Trophoblast cell (in vitro differentiated cells and primary cell): ENCODE measurements around the gene KIAA0513.

Experiments
- DNase-seq, 2 donors: peaks; one replicate each; pipeline ENCODE4 v3.0.0-alpha.2; 2016
- H2AFZ ChIP-seq: 2 replicates; pipeline ENCODE4 v1.6.1; 2013; ENCODE audit warnings: low read length, moderate library complexity, mild to moderate bottlenecking; ENCODE audit not compliant: insufficient read depth, poor library complexity
- H2AK5ac ChIP-seq: 2 replicates; pipeline ENCODE4 v1.6.1; 2013; ENCODE audit warnings: mild to moderate bottlenecking, low read length
- H2BK120ac ChIP-seq: 2 replicates; pipeline ENCODE4 v1.6.1; 2013; ENCODE audit warnings: low read length, mild to moderate bottlenecking, moderate library complexity; ENCODE audit not compliant: insufficient read depth, poor library complexity
- H2BK12ac ChIP-seq: 2 replicates; pipeline ENCODE4 v1.6.1; 2013; ENCODE audit warnings: mild to moderate bottlenecking, low read length, moderate library complexity
- H2BK5ac ChIP-seq: 2 replicates; pipeline ENCODE4 v1.6.1; 2013; ENCODE audit warnings: low read length, low read depth, moderate library complexity, mild to moderate bottlenecking; ENCODE audit not compliant: poor library complexity
- H3K14ac ChIP-seq: 2 replicates; pipeline ENCODE4 v1.6.1; 2013; ENCODE audit warnings: mild to moderate bottlenecking, low read length
- H3K18ac ChIP-seq: 2 replicates; pipeline ENCODE4 v1.6.1; 2013; ENCODE audit warnings: mild to moderate bottlenecking, low read length
- H3K23ac ChIP-seq: 2 replicates; pipeline ENCODE4 v1.6.1; 2013; ENCODE audit warnings: low read length
- H3K27ac ChIP-seq: 2 replicates; pipeline ENCODE4 v1.5.1; 2013; ENCODE audit warnings: low read depth, mild to moderate bottlenecking, inconsistent platforms, low read length, moderate library complexity
- H3K27me3 ChIP-seq: 2 replicates; pipeline ENCODE4 v1.6.1; 2013; ENCODE audit warnings: inconsistent platforms, mild to moderate bottlenecking, low read length, moderate library complexity; ENCODE audit not compliant: insufficient read depth
- H3K36me3 ChIP-seq, 2 experiments: 1 replicate in 1 of 2; 2 replicates in 1 of 2; pipeline ENCODE4 v1.6.1; 2013; ENCODE audit warnings: low read length in 2 of 2, mild to moderate bottlenecking in 2 of 2, moderate library complexity in 1 of 2; ENCODE audit not compliant: insufficient read depth in 2 of 2, control insufficient read depth in 1 of 2
- H3K4ac ChIP-seq: 2 replicates; pipeline ENCODE4 v1.6.1; 2013; ENCODE audit warnings: low read depth, mild to moderate bottlenecking, low read length, moderate library complexity
- H3K4me1 ChIP-seq, 2 experiments: 1 replicate in 1 of 2; 2 replicates in 1 of 2; pipeline ENCODE4 v1.6.1; 2013; ENCODE audit warnings: low read length in 2 of 2, mild to moderate bottlenecking in 2 of 2, moderate library complexity in 1 of 2; ENCODE audit not compliant: insufficient read depth in 2 of 2, control insufficient read depth in 1 of 2
- H3K4me2 ChIP-seq: 2 replicates; pipeline ENCODE4 v1.6.1; 2013; ENCODE audit warnings: inconsistent platforms, mild to moderate bottlenecking, low read length, moderate library complexity
- H3K4me3 ChIP-seq: 2 replicates; pipeline ENCODE4 v1.5.1; 2013; ENCODE audit warnings: mild to moderate bottlenecking, low read depth, low read length, inconsistent platforms
- H3K79me1 ChIP-seq: one replicate; pipeline ENCODE4 v1.6.1; 2013; ENCODE audit warnings: low read length
- H3K79me2 ChIP-seq: 2 replicates; pipeline ENCODE4 v1.6.1; 2013; ENCODE audit warnings: low read length, mild to moderate bottlenecking; ENCODE audit not compliant: control insufficient read depth, insufficient read depth, poor library complexity
- H3K9ac ChIP-seq: 2 replicates; pipeline ENCODE4 v1.6.1; 2013; ENCODE audit warnings: mild to moderate bottlenecking, low read length
- H3K9me3 ChIP-seq: 2 replicates; pipeline ENCODE4 v1.6.1; 2013; ENCODE audit warnings: low read depth, mild to moderate bottlenecking, control low read depth, inconsistent platforms, low read length; ENCODE audit not compliant: insufficient read depth
- H4K12ac ChIP-seq: 2 replicates; pipeline ENCODE4 v1.6.1; 2013; ENCODE audit warnings: low read depth, mild to moderate bottlenecking, low read length, moderate library complexity
- H4K8ac ChIP-seq: 2 replicates; pipeline ENCODE4 v1.6.1; 2013; ENCODE audit warnings: low read depth, mild to moderate bottlenecking, low read length, moderate library complexity
- H4K91ac ChIP-seq: one replicate; pipeline ENCODE4 v1.6.1; 2013; ENCODE audit warnings: low read depth, mild to moderate bottlenecking, low read length, moderate library complexity
- WGBS: extraction: QIAGEN DNeasy Blood & Tissue Kit; methylation state at CpG from one replicate; pipeline ENCODE4 v1.1.7; 2013; ENCODE audit warnings: missing lambda C conversion rate; ENCODE audit not compliant: insufficient read length, insufficient coverage; ENCODE audit errors: extremely low coverage; 5-methylcytosine and 5-hydroxymethylcytosine counted together

The KIAA0513 gene

GRCh38 chr16:85082173-85083050 lies 54.8 kb downstream of the KIAA0513 start:
- no peak overlapping the region for H4K8ac ChIP-seq
- no peak overlapping the region for H4K91ac ChIP-seq
- no peak overlapping the region for H3K4me3 ChIP-seq
- H3K27ac ChIP-seq: no peak overlapping the region
- H3K18ac ChIP-seq: no peak overlapping the region
- H3K14ac ChIP-seq: no peak overlapping the region
- no peak overlapping the region for H2BK120ac ChIP-seq
- peaks cover 7 to 20% of the 10 kb centered on the region in 2 experiments for H3K4me1 ChIP-seq
- H4K12ac ChIP-seq: no peak overlapping the region
- H3K4ac ChIP-seq: no peak overlapping the region
- H3K9me3 ChIP-seq: peaks cover 4% of the 10 kb centered on the region
- H2BK12ac ChIP-seq: no peak overlapping the region
- no peaks in the 10 kb centered on the region for H3K79me2 ChIP-seq
- DNase-seq: no peak
- no peak overlapping the region for H2AFZ ChIP-seq
- H3K23ac ChIP-seq: no peak overlapping the region
- no CpG with 5 or more reads among the region's 33 CpGs for WGBS
- H3K9ac ChIP-seq: no peak overlapping the region
- peaks cover 5 to 10% of the 10 kb centered on the region in 2 experiments for H3K36me3 ChIP-seq
- H2BK5ac ChIP-seq: no peak overlapping the region
- H3K79me1 ChIP-seq: no peaks in the 10 kb centered on the region
- peak overlapping the region; percentile 20 for H3K4me2 ChIP-seq
- peaks cover 10% of the 10 kb centered on the region for H3K27me3 ChIP-seq
- no peak overlapping the region for H2AK5ac ChIP-seq

DNA sequence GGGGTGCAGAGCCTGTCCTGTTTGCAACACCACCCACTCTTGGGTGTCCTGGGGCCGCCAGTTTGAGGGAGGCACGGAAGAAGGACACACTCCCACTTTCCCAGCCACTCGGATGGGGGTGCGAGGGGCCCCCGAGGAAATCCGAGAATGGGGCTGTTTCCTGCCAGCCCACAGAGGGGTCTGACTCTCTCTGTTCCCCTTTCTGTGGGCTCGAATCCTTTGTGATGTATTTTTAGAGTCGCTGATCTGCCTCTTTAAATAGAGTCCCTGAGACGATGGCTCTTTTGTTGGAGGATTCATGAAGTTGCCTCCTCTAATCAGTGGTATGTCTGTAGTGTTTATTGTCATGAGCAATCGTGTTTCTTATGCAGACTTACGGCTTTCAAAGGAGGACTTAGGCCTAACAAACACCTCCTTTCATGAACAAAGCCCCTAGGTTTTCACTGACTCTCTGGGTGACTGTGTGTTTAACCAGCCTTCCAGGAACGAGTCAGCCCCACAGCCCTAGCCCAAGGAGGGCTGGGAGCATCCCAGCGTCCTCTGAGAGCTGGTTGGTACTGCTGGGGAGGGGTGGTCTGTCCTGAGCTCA lies 55.5 kb downstream of the KIAA0513 start:
- H3K36me3 ChIP-seq: peaks cover 2 to 8% of the 10 kb centered on the region in 2 experiments
- no peak overlapping the region for H3K4me2 ChIP-seq
- no peak overlapping the region for H3K9ac ChIP-seq
- no peak overlapping the region for H3K23ac ChIP-seq
- no peak overlapping the region for H2AK5ac ChIP-seq
- no peak overlapping the region for H2BK120ac ChIP-seq
- no peak overlapping the region for H4K8ac ChIP-seq
- peaks cover 7 to 20% of the 10 kb centered on the region in 2 experiments for H3K4me1 ChIP-seq
- no peak overlapping the region for H2AFZ ChIP-seq
- DNase-seq: no peak
- peaks cover 4% of the 10 kb centered on the region for H3K9me3 ChIP-seq
- H3K14ac ChIP-seq: no peak overlapping the region
- H3K27ac ChIP-seq: no peak overlapping the region
- H4K12ac ChIP-seq: no peak overlapping the region
- H3K4me3 ChIP-seq: no peak overlapping the region
- H3K79me2 ChIP-seq: no peaks in the 10 kb centered on the region
- no peak overlapping the region for H2BK12ac ChIP-seq
- H3K4ac ChIP-seq: no peak overlapping the region
- H3K18ac ChIP-seq: no peak overlapping the region
- no peak overlapping the region for H2BK5ac ChIP-seq
- no CpG with 5 or more reads among the region's 13 CpGs for WGBS
- H3K79me1 ChIP-seq: no peaks in the 10 kb centered on the region
- H3K27me3 ChIP-seq: peaks cover 10% of the 10 kb centered on the region
- no peak overlapping the region for H4K91ac ChIP-seq

GRCh38 chr16:85084841-85085510 lies 57.4 kb downstream of the KIAA0513 start:
- no peak overlapping the region for H3K4me2 ChIP-seq
- no peak overlapping the region for H3K27ac ChIP-seq
- no peak overlapping the region for H2BK5ac ChIP-seq
- H4K12ac ChIP-seq: no peak overlapping the region
- H3K9ac ChIP-seq: no peak overlapping the region
- H2BK120ac ChIP-seq: no peak overlapping the region
- no peak overlapping the region for H3K4ac ChIP-seq
- H2AK5ac ChIP-seq: no peak overlapping the region
- no peak overlapping the region for H4K8ac ChIP-seq
- no peak for DNase-seq
- no peaks in the 10 kb centered on the region for H3K79me2 ChIP-seq
- WGBS: no CpG with 5 or more reads among the region's 16 CpGs
- H3K4me3 ChIP-seq: no peak overlapping the region
- no peak overlapping the region for H4K91ac ChIP-seq
- no peaks in the 10 kb centered on the region for H3K9me3 ChIP-seq
- H3K18ac ChIP-seq: no peak overlapping the region
- no peak overlapping the region for H2BK12ac ChIP-seq
- peaks cover 10% of the 10 kb centered on the region for H3K27me3 ChIP-seq
- H3K14ac ChIP-seq: no peak overlapping the region
- no peak overlapping the region for H2AFZ ChIP-seq
- H3K36me3 ChIP-seq: no peaks in the 10 kb centered on the region
- no peaks in the 10 kb centered on the region for H3K79me1 ChIP-seq
- H3K23ac ChIP-seq: no peak overlapping the region
- peaks cover 17 to 28% of the 10 kb centered on the region in 2 experiments for H3K4me1 ChIP-seq

- Histone ChIP-seq H3K9ac (no peak overlapping the region), H3K27ac (no peak overlapping the region), H2BK5ac (no peak overlapping the region), H4K12ac (no peak overlapping the region), H2AFZ (no peak overlapping the region), H3K18ac (no peak overlapping the region), H3K4ac (no peak overlapping the region), H3K79me1 (no peaks in the 10 kb centered on the region), H3K4me2 (no peak overlapping the region), H3K36me3 (no peaks in the 10 kb centered on the region), H2BK12ac (no peak overlapping the region), H3K79me2 (peaks cover 2% of the 10 kb centered on the region), H2BK120ac (no peak overlapping the region), H3K4me3 (no peak overlapping the region), H3K9me3 (no peaks in the 10 kb centered on the region), H3K27me3 (peaks cover 10% of the 10 kb centered on the region), H3K4me1 (peaks cover 23 to 35% of the 10 kb centered on the region in 2 experiments), H4K91ac (no peak overlapping the region), H3K14ac (no peak overlapping the region), H3K23ac (no peak overlapping the region), H4K8ac (no peak overlapping the region), H2AK5ac (no peak overlapping the region)
- no CpG with 5 or more reads among the region's 17 CpGs for WGBS
- no peak for DNase-seq
These were observed 58.1 kb downstream of the KIAA0513 start for GRCh38 chr16:85085721-85086120.
